Measurements from ENCODE around the gene LCN12.

LCN12 gene

DNA sequence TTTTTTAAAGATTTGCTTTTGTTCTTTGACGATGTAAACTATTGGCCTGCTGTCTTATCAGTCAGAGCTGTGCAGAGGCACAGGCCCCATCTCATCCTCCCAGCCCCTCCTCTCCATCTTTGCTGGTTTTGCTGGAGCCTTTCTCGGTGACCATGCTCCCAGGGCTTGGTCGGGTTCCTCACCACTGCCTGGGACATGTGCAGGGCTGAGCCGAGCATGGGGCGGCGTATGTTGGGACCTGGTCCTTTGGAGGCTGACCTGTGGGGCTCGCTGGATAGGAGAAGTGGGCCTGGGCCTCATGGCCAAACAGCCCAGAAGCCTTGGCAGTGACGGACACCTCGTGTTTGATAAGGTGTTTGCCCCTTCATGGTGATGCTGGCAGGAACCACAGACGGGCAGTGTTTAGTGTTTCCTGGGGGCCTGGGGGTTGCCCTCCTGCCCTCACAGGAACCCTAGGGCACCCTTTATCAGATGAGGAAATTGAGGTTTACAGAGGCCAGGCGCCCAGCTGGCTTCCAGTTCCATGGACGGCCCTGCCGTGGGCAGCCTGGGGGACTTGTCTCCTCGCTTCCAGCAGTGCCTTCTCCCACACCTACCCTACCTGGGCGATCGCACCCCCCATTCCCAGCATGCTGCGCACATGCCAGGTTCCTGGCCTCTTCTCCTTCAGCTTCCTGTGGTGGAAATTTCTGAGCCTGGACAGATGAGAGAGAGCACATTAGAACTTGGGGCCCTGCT is 38.2 kb upstream of the LCN12 start:
- Histone ChIP-seq H3K36me3 (ENCODE audit: insufficient read depth, insufficient read length, low read length) (peaks cover 74% of the 10 kb centered on the region), H3K27me3 (ENCODE audit: insufficient read depth, insufficient read length) (no peaks in the 10 kb centered on the region), H3K4me1 (ENCODE audit: insufficient read depth, insufficient read length) (peaks cover 2% of the 10 kb centered on the region), H3K9ac (ENCODE audit: insufficient read length, low read depth) (no peak overlapping the region), H3K4me3 (ENCODE audit: insufficient read length, low read depth) (no peak overlapping the region), H3K9me3 (ENCODE audit: insufficient read depth, low read length) (no peaks in the 10 kb centered on the region)
- TF ChIP-seq YY1 (IDR thresholded peaks at IDR 0.05; ENCODE audit: insufficient read depth, insufficient read length) (no peak), SUZ12 (IDR thresholded peaks at IDR 0.05; ENCODE audit: extremely low read depth, insufficient read depth, insufficient read length) (no peak), ZNF274 (IDR thresholded peaks at IDR 0.05; ENCODE audit: low read depth, low read length) (no peak)
- DNase-seq (ENCODE audit: low read depth, low spot score) = no peak

DNA sequence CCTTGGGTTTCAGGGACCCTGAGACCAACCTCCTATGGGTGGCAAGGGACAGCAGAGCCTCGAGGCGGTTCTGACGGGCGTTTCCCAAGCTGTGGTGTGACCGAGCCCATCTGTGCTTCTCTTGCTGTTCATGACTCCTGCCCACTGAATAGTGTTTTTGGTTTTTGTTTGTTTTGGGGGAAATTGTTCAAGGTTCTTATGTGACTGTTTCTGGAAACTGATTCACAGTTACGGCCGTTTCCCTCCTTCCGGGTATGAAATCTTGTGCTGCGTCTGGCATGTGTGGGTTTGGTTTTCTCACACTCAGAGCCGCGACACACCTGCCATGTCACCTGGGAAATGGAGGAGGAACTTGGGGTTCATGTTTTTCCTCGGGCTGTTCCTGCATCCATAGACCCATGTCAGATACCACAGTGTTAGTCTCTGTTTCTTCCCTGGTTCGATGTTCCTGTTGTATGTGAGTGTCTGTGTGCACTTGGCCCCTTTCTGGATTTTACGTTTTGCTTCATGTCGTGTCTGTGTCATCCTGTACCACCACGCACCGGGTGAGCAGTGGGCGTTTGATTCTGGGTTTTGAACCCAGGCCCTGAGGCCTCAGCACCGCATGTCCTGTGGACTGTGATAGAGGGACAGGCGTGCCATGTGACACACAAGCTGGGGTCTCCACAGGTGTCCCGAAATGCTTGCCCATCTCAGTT is 36.3 kb upstream of the LCN12 start:
- Histone ChIP-seq H3K4me1 (ENCODE audit: insufficient read depth, insufficient read length) (peaks cover 3% of the 10 kb centered on the region), H3K27me3 (ENCODE audit: insufficient read depth, insufficient read length) (no peaks in the 10 kb centered on the region), H3K9me3 (ENCODE audit: insufficient read depth, low read length) (no peaks in the 10 kb centered on the region), H3K36me3 (ENCODE audit: insufficient read depth, insufficient read length, low read length) (peaks cover 69% of the 10 kb centered on the region), H3K4me3 (ENCODE audit: insufficient read length, low read depth) (no peak overlapping the region), H3K9ac (ENCODE audit: insufficient read length, low read depth) (no peak overlapping the region)
- TF ChIP-seq SUZ12 (IDR thresholded peaks at IDR 0.05; ENCODE audit: extremely low read depth, insufficient read depth, insufficient read length) (no peak), ZNF274 (IDR thresholded peaks at IDR 0.05; ENCODE audit: low read depth, low read length) (no peak), YY1 (IDR thresholded peaks at IDR 0.05; ENCODE audit: insufficient read depth, insufficient read length) (no peak)
- no peak for DNase-seq (ENCODE audit: low read depth, low spot score)

DNA sequence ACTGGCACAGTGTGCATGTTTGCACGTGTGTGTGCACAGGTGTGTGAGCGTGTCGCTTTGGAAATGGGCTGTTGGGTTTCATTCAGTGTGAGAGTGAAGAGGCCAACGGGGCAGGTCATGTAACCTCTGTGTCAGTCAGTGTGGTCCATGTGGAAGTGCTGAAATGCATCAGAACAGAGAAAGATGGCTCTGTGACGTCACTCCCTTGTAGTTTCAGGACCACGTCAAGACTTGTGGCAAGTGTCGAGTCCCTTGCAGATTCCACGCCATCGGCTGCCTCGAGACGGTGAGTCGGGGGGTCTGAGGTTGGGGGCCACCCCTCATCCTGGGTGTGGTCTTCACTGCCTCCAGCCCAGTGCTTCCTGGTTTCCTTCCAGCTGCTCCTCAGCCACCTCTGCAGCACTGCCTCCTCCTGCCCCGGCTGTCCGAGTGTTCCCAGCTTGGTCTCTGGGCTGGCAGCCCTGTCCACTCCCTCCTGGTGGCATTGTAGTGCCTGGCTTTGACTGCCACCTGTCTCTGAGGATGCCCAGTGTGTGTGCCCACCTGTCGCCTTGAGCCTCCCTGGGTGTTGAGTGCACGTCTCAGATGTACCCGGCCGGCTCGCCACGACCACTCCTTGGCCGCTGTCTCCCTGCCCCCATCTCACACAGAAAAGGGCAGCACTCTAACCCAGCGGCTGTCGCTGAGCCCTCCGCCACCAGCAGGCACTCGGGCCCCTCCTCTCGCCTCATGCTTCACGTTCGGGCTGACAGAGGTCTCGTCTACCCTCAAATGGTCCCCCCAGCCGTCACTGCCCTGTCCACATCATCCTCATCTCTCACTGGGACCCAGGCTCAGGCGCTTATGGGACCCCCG is 35.5 kb upstream of the LCN12 start:
- Histone ChIP-seq H3K4me1 (ENCODE audit: insufficient read depth, insufficient read length) (peaks cover 7% of the 10 kb centered on the region), H3K9me3 (ENCODE audit: insufficient read depth, low read length) (no peaks in the 10 kb centered on the region), H3K36me3 (ENCODE audit: insufficient read depth, insufficient read length, low read length) (peaks cover 70% of the 10 kb centered on the region), H3K9ac (ENCODE audit: insufficient read length, low read depth) (no peak overlapping the region), H3K4me3 (ENCODE audit: insufficient read length, low read depth) (no peak overlapping the region), H3K27me3 (ENCODE audit: insufficient read depth, insufficient read length) (no peaks in the 10 kb centered on the region)
- no peak for DNase-seq (ENCODE audit: low read depth, low spot score)
- TF ChIP-seq SUZ12 (IDR thresholded peaks at IDR 0.05; ENCODE audit: extremely low read depth, insufficient read depth, insufficient read length) (no peak), ZNF274 (IDR thresholded peaks at IDR 0.05; ENCODE audit: low read depth, low read length) (no peak), YY1 (IDR thresholded peaks at IDR 0.05; ENCODE audit: insufficient read depth, insufficient read length) (no peak)

DNA sequence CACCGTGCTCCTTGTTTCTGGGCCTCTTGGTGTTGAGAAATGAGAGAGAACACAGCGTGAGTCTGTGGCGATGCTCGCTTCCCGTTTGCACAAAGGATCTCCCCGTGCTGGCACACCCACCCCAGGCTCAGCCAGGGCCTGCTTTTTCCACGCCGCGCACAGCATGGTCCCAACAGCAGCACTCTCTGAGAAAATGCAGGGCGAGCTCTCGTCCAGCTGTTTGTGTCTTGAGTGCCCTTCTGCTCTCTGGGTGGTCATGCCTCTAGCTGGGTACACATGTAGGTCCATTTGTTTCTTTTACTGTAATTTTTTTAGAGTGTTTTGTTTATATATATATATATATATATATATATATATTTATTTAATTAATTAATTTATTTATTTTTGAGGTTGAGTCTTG is 34.2 kb upstream of the LCN12 start:
- Histone ChIP-seq H3K9me3 (ENCODE audit: insufficient read depth, low read length) (no peaks in the 10 kb centered on the region), H3K36me3 (ENCODE audit: insufficient read depth, insufficient read length, low read length) (peaks cover 78% of the 10 kb centered on the region), H3K9ac (ENCODE audit: insufficient read length, low read depth) (no peak overlapping the region), H3K4me3 (ENCODE audit: insufficient read length, low read depth) (no peak overlapping the region), H3K27me3 (ENCODE audit: insufficient read depth, insufficient read length) (no peaks in the 10 kb centered on the region), H3K4me1 (ENCODE audit: insufficient read depth, insufficient read length) (peaks cover 7% of the 10 kb centered on the region)
- DNase-seq (ENCODE audit: low read depth, low spot score) = no peak
- no peak for TF ChIP-seq ZNF274 (IDR thresholded peaks at IDR 0.05; ENCODE audit: low read depth, low read length)
- no peak for TF ChIP-seq YY1 (IDR thresholded peaks at IDR 0.05; ENCODE audit: insufficient read depth, insufficient read length)
- no peak for TF ChIP-seq SUZ12 (IDR thresholded peaks at IDR 0.05; ENCODE audit: extremely low read depth, insufficient read depth, insufficient read length)

DNA sequence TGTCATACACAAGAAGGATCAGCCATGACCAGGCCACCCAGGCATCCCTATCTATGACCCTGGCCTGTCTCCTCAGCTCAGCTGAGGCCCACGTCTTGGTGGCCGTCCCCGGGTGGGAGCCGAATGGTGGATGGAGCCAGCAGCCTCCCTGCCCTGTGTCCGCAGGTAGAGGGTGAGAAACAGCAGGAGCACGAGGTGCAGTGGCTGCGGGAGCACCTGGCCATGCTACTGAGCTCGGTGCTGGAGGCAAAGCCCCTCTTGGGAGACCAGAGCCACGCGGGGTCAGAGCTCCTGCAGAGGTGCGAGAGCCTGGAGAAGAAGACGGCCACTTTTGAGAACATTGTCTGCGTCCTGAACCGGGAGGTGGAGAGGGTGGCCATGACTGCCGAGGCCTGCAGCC is 32.0 kb upstream of the LCN12 start:
- Histone ChIP-seq H3K36me3 (ENCODE audit: insufficient read depth, insufficient read length, low read length) (peaks cover 81% of the 10 kb centered on the region), H3K9me3 (ENCODE audit: insufficient read depth, low read length) (no peaks in the 10 kb centered on the region), H3K4me3 (ENCODE audit: insufficient read length, low read depth) (no peak overlapping the region), H3K4me1 (ENCODE audit: insufficient read depth, insufficient read length) (peaks cover 5% of the 10 kb centered on the region), H3K27me3 (ENCODE audit: insufficient read depth, insufficient read length) (no peaks in the 10 kb centered on the region), H3K9ac (ENCODE audit: insufficient read length, low read depth) (no peak overlapping the region)
- TF ChIP-seq YY1 (IDR thresholded peaks at IDR 0.05; ENCODE audit: insufficient read depth, insufficient read length) (no peak), SUZ12 (IDR thresholded peaks at IDR 0.05; ENCODE audit: extremely low read depth, insufficient read depth, insufficient read length) (no peak), ZNF274 (IDR thresholded peaks at IDR 0.05; ENCODE audit: low read depth, low read length) (no peak)
- no peak for DNase-seq (ENCODE audit: low read depth, low spot score)

DNA sequence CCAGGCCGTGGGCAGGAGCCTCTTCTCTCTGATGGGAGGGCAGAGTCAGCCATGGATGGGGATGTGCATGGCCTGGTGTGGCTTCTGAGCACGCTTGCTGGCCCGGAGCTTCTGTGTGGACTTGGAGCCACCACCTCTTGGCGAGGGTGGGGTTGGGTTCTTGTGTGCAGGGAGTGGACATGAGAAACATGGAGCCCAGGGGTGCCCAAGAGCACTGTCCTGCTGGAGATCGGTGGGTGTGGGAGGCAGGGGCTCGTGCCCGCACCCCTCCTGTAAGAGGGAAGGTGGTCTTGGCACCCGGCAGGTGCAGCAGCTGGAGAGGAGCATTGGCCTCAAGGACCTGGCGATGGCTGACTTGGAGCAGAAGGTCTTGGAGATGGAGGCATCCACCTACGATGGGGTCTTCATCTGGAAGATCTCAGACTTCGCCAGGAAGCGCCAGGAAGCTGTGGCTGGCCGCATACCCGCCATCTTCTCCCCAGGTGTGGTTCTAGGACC is 31.3 kb upstream of the LCN12 start:
- no peak overlapping the region for H3K4me3 ChIP-seq (ENCODE audit: insufficient read length, low read depth)
- peaks cover 81% of the 10 kb centered on the region for H3K36me3 ChIP-seq (ENCODE audit: insufficient read depth, insufficient read length, low read length)
- H3K4me1 ChIP-seq (ENCODE audit: insufficient read depth, insufficient read length) = peaks cover 5% of the 10 kb centered on the region
- H3K27me3 ChIP-seq (ENCODE audit: insufficient read depth, insufficient read length) = no peaks in the 10 kb centered on the region
- DNase-seq (ENCODE audit: low read depth, low spot score) = no peak
- H3K9me3 ChIP-seq (ENCODE audit: insufficient read depth, low read length) = no peaks in the 10 kb centered on the region
- TF ChIP-seq ZNF274 (IDR thresholded peaks at IDR 0.05; ENCODE audit: low read depth, low read length) (no peak), SUZ12 (IDR thresholded peaks at IDR 0.05; ENCODE audit: extremely low read depth, insufficient read depth, insufficient read length) (no peak), YY1 (IDR thresholded peaks at IDR 0.05; ENCODE audit: insufficient read depth, insufficient read length) (no peak)
- no peak overlapping the region for H3K9ac ChIP-seq (ENCODE audit: insufficient read length, low read depth)
